Suppressor macrophage treated with lipopolysaccharide for 4 hours (primary cell): ENCODE results near the gene ANO7.

ENCODE experiments used
- DNase-seq: peaks from one replicate; pipeline ENCODE4 v3.0.0-alpha.2; 2020

Gene ANO7

GRCh38 chr2:241257419-241258032, 69.0 kb downstream of the ANO7 start:
- no peak for DNase-seq

- DNase-seq, result no peak
Measured at GRCh38 chr2:241258505-241259280, 70.2 kb downstream of the ANO7 start.

- no peak for DNase-seq
Measured at GRCh38 chr2:241260911-241261310, 72.4 kb downstream of the ANO7 start.

- DNase-seq, result no peak
Measured at GRCh38 chr2:241261628-241262027, 73.2 kb downstream of the ANO7 start.

GRCh38 chr2:241263061-241263460, 74.6 kb downstream of the ANO7 start:
- DNase-seq, result no peak

- DNase-seq, result no peak
Measured at GRCh38 chr2:241265506-241265905, 77.0 kb downstream of the ANO7 start.

GRCh38 chr2:241267249-241268067, 79.0 kb downstream of the ANO7 start:
- DNase-seq, result no peak

- DNase-seq, result no peak
Measured at GRCh38 chr2:241268306-241268705, 79.8 kb downstream of the ANO7 start.

- no peak for DNase-seq
Measured at GRCh38 chr2:241268716-241269445, 80.4 kb downstream of the ANO7 start.

- no peak for DNase-seq
Measured at GRCh38 chr2:241269707-241270520, 81.4 kb downstream of the ANO7 start.

- DNase-seq, result no peak
Measured at GRCh38 chr2:241270531-241270930, 82.1 kb downstream of the ANO7 start.

GRCh38 chr2:241271706-241272302, 83.3 kb downstream of the ANO7 start:
- peak; percentile 84 for DNase-seq

- peak; percentile 51 for DNase-seq
Measured at GRCh38 chr2:241272303-241273209, 84.1 kb downstream of the ANO7 start.

- no peak for DNase-seq
Measured at GRCh38 chr2:241273210-241274020, 84.9 kb downstream of the ANO7 start.

- DNase-seq, result no peak
Measured at GRCh38 chr2:241274127-241274526, 85.7 kb downstream of the ANO7 start.
